DND-41 (cell line): ENCODE data around the gene B3GALNT2.

Source experiments
- ATAC-seq: fragments of 200-7000 bp; cut with Tn5 transposase; 3 replicates; pipeline ENCODE4 v1.9.1; 2021; ENCODE audit warnings: low read depth; ENCODE audit not compliant: insufficient read depth
- DNase-seq: peaks from one replicate; pipeline ENCODE4 v3.0.0-alpha.2; 2020
- H2AFZ ChIP-seq: 2 replicates; pipeline ENCODE4 v1.6.0; 2012; ENCODE audit warnings: low read depth, low read length
- H3K27ac ChIP-seq: 2 replicates; pipeline ENCODE4 v1.5.1; 2012; ENCODE audit warnings: low read length, inconsistent platforms
- H3K27me3 ChIP-seq: fragments of 200-600 bp; sonication (generic); 2 replicates; pipeline ENCODE4 v1.6.0; 2012; ENCODE audit warnings: low read length, mild to moderate bottlenecking, inconsistent platforms; ENCODE audit not compliant: insufficient read depth, poor library complexity
- H3K36me3 ChIP-seq: 2 replicates; pipeline ENCODE4 v1.5.1; 2012; ENCODE audit warnings: low read length, inconsistent platforms; ENCODE audit not compliant: insufficient read depth
- H3K4me1 ChIP-seq: 2 replicates; pipeline ENCODE4 v1.5.1; 2012; ENCODE audit warnings: mild to moderate bottlenecking, low read length; ENCODE audit not compliant: insufficient read depth
- H3K4me2 ChIP-seq: 2 replicates; pipeline ENCODE4 v1.6.0; 2012; ENCODE audit warnings: mild to moderate bottlenecking, moderate library complexity, low read length, inconsistent platforms; ENCODE audit not compliant: insufficient read depth
- H3K4me3 ChIP-seq, 2 experiments: fragments of 200-600 bp in 1 of 2; shearing (Covaris generic) in 1 of 2; 2 replicates each; pipeline ENCODE4 v1.5.1; 2012 to 2016; ENCODE audit warnings: inconsistent platforms in 2 of 2, low read length in 2 of 2, mild to moderate bottlenecking in 2 of 2, low read depth in 1 of 2, moderate library complexity in 1 of 2
- H3K79me2 ChIP-seq: 2 replicates; pipeline ENCODE4 v1.6.0; 2012; ENCODE audit warnings: low read length, inconsistent platforms; ENCODE audit not compliant: insufficient read depth
- H3K9ac ChIP-seq: 2 replicates; pipeline ENCODE4 v1.6.0; 2012; ENCODE audit warnings: low read depth, mild to moderate bottlenecking, inconsistent platforms, low read length, moderate library complexity
- H3K9me3 ChIP-seq: 2 replicates; pipeline ENCODE4 v1.5.1; 2012; ENCODE audit warnings: low read length, moderate library complexity, mild to moderate bottlenecking, inconsistent platforms; ENCODE audit not compliant: insufficient read depth, severe bottlenecking
- H4K20me1 ChIP-seq: 2 replicates; pipeline ENCODE4 v1.6.0; 2012; ENCODE audit warnings: low read length; ENCODE audit not compliant: insufficient read depth
- CTCF ChIP-seq: IDR thresholded peaks from 2 replicates; pipeline ENCODE4 v1.5.1; 2012; ENCODE audit warnings: borderline replicate concordance, low read length, moderate library complexity, mild to moderate bottlenecking; ENCODE audit not compliant: poor library complexity, severe bottlenecking; ENCODE audit errors: extremely low read depth
- EZH2 ChIP-seq: IDR thresholded peaks from 3 replicates; pipeline ENCODE4 v1.6.1; 2012; ENCODE audit warnings: borderline replicate concordance, low read depth, mild to moderate bottlenecking, moderate library complexity, low read length, inconsistent platforms; ENCODE audit not compliant: severe bottlenecking

B3GALNT2 gene

GRCh38 chr1:235409042-235409820 lies 95.0 kb downstream of the B3GALNT2 start:
- no peaks in the 10 kb centered on the region; the same call in 1 of the 2 replicates for H3K36me3 ChIP-seq
- DNase-seq: no peak
- no peaks in the 10 kb centered on the region for H4K20me1 ChIP-seq
- no peak for TF ChIP-seq EZH2
- TF ChIP-seq CTCF: no peak
- H3K27me3 ChIP-seq: no peaks in the 10 kb centered on the region
- H3K4me3 ChIP-seq: no peak overlapping the region
- no peaks in the 10 kb centered on the region for H3K4me1 ChIP-seq
- peaks cover 6% of the 10 kb centered on the region for H3K79me2 ChIP-seq
- H3K9me3 ChIP-seq: no peaks in the 10 kb centered on the region
- ATAC-seq: no peak
- H2AFZ ChIP-seq: no peak overlapping the region
- H3K9ac ChIP-seq: no peak overlapping the region
- no peak overlapping the region for H3K4me2 ChIP-seq
- H3K27ac ChIP-seq: no peak overlapping the region

GRCh38 chr1:235408503-235408960 lies 95.7 kb downstream of the B3GALNT2 start:
- Histone ChIP-seq H3K27me3 (no peaks in the 10 kb centered on the region), H2AFZ (no peak overlapping the region), H3K4me1 (no peaks in the 10 kb centered on the region), H3K9me3 (no peaks in the 10 kb centered on the region), H3K4me3 (no peak overlapping the region), H3K9ac (no peak overlapping the region), H3K4me2 (no peak overlapping the region), H3K79me2 (peaks cover 6% of the 10 kb centered on the region), H4K20me1 (no peaks in the 10 kb centered on the region), H3K27ac (no peak overlapping the region), H3K36me3 (0 out of 2 replicates have a peak, but pooled peaks cover 2% of the 10 kb centered on the region)
- TF ChIP-seq CTCF (no peak), EZH2 (no peak)
- no peak for ATAC-seq
- DNase-seq: no peak

GRCh38 chr1:235407419-235407818 lies 96.8 kb downstream of the B3GALNT2 start:
- Histone ChIP-seq H2AFZ (no peak overlapping the region), H3K27ac (no peak overlapping the region), H3K4me3 (no peak overlapping the region), H3K9ac (no peak overlapping the region), H3K36me3 (0 out of 2 replicates have a peak, but pooled peaks cover 5% of the 10 kb centered on the region), H3K79me2 (peaks cover 6% of the 10 kb centered on the region), H3K4me1 (no peaks in the 10 kb centered on the region), H3K4me2 (no peak overlapping the region), H4K20me1 (no peaks in the 10 kb centered on the region), H3K27me3 (no peaks in the 10 kb centered on the region), H3K9me3 (no peaks in the 10 kb centered on the region)
- TF ChIP-seq CTCF (no peak), EZH2 (no peak)
- DNase-seq (no peak), ATAC-seq (no peak)
